Measurements from ENCODE around the gene EXOC3L4. TPM values are rescaled to one million over a fixed set of nuclear protein-coding genes. Genes with fewer than 3 reads are reported as not detected.
A peak's percentile ranks its signal among the peaks of the same experiment; 100 is the strongest.

Gene EXOC3L4
- total and polyA plus RNA-seq, 9 of the 15 experiments (the other 6 are each of a cell fraction or from before 2014, with no cell fraction given): 0.10 to 6.7 (median 0.98) TPM; not detected in 1

GRCh38 chr14:103091883-103092222 lies 2.7 kb upstream of the EXOC3L4 start (continued):
- no peak for TF ChIP-seq ETS2 (tag; IDR thresholded peaks at IDR 0.05; ENCODE audit: borderline replicate concordance, poor library complexity, severe bottlenecking)
- no peak for TF ChIP-seq ZBTB34 (CRISPR knock-in tag; IDR thresholded peaks at IDR 0.05)
- TF ChIP-seq HCFC1 (IDR thresholded peaks at IDR 0.05; ENCODE audit: low read depth, low read length): no peak
- TF ChIP-seq ZNF766 (CRISPR knock-in tag; conservative IDR thresholded peaks at IDR 0.05): no peak
- TF ChIP-seq ZNF407 (IDR thresholded peaks at IDR 0.05; ENCODE audit: low read depth): no peak
- no peak for TF ChIP-seq ATF1 (CRISPR knock-in tag; IDR thresholded peaks at IDR 0.05)
- TF ChIP-seq ATF1 (tag; IDR thresholded peaks at IDR 0.05): no peak
- TF ChIP-seq CHD4 (IDR thresholded peaks at IDR 0.05; ENCODE audit: insufficient read depth, insufficient replicate concordance, low read depth, low read length, poor library complexity, severe bottlenecking): peak; percentile 8
- TF ChIP-seq ASH1L (IDR thresholded peaks at IDR 0.05; ENCODE audit: borderline replicate concordance, low read depth, partially characterized antibody): no peak
- TF ChIP-seq DDX20 (tag; IDR thresholded peaks at IDR 0.05; ENCODE audit: low read depth): no peak
- no peak for TF ChIP-seq TRIM25 (IDR thresholded peaks at IDR 0.05; ENCODE audit: borderline replicate concordance)
- no peak for TF ChIP-seq ZBTB33 (CRISPR knock-in tag; IDR thresholded peaks at IDR 0.05)
- TF ChIP-seq ZNF311 (CRISPR knock-in tag; IDR thresholded peaks at IDR 0.05): no peak
- TF ChIP-seq CHD2 (IDR thresholded peaks at IDR 0.05; ENCODE audit: low read depth, low read length): no peak
- TF ChIP-seq ELF1 (tag; IDR thresholded peaks at IDR 0.05): no peak
